ENCODE data around the gene MCM9. TPM values are rescaled to one million over a fixed set of nuclear protein-coding genes. Genes with fewer than 3 reads are reported as not detected.

The MCM9 gene
- total RNA-seq, 1 donor from 2014 or later, result 16.2 TPM

GRCh38 chr6:118894425-118895260 is 40.3 kb downstream of the MCM9 start:
- intact Hi-C loops (cut with micrococcal nuclease), result loop anchor here (1.0 to 5.0 kb wide), 12 partner anchors 14 to 1219 kb away; partner anchors contain the start of genes CEP85L, FAM184A and NUS1

GRCh38 chr6:118893807-118894424 is 41.0 kb downstream of the MCM9 start, which contains the start of gene ASF1A:
ASF1A (plus strand) TSS chr6:118894152; CDS start chr6:118894414, 262 bp downstream.
- intact Hi-C loops (cut with micrococcal nuclease), result loop anchor here (1.0 to 5.0 kb wide), 18 partner anchors 15 to 1346 kb away; partner anchors contain the start of genes CEP85L, FAM184A, GOPC and NUS1

GRCh38 chr6:118893064-118893806 is 41.7 kb downstream of the MCM9 start:
- intact Hi-C loops (cut with micrococcal nuclease), result loop anchor here (1.0 to 5.0 kb wide), 7 partner anchors 48 to 1345 kb away; partner anchors contain the start of gene GOPC

- intact Hi-C loops (cut with micrococcal nuclease), result loop anchor here (2.0 to 5.0 kb wide), 3 partner anchors 328 to 1290 kb away; partner anchors contain the start of gene GOPC
Measured at GRCh38 chr6:118892355-118892991, 42.5 kb downstream of the MCM9 start.

GRCh38 chr6:118890997-118891790 is 43.8 kb downstream of the MCM9 start:
- intact Hi-C loops (cut with micrococcal nuclease), result loop anchor here (1.0 to 5.0 kb wide), 3 partner anchors 8 to 609 kb away; no protein-coding TSS in a partner anchor

- intact Hi-C loops (cut with micrococcal nuclease), result no loop called here
Measured at GRCh38 chr6:118889163-118889562, 45.8 kb downstream of the MCM9 start.

GRCh38 chr6:118886641-118887040 is 48.3 kb downstream of the MCM9 start:
- intact Hi-C loops (cut with micrococcal nuclease), result no loop called here

GRCh38 chr6:118882314-118882905 is 52.5 kb downstream of the MCM9 start:
- intact Hi-C loops (cut with micrococcal nuclease), result no loop called here

- intact Hi-C loops (cut with micrococcal nuclease), result no loop called here
Measured at GRCh38 chr6:118881440-118882313, 53.3 kb downstream of the MCM9 start.

- intact Hi-C loops (cut with micrococcal nuclease), result no loop called here
Measured at GRCh38 chr6:118877806-118878205, 57.2 kb downstream of the MCM9 start.

GRCh38 chr6:118876814-118877213 is 58.1 kb downstream of the MCM9 start:
- intact Hi-C loops (cut with micrococcal nuclease), result no loop called here

- intact Hi-C loops (cut with micrococcal nuclease), result no loop called here
Measured at GRCh38 chr6:118876198-118876597, 58.8 kb downstream of the MCM9 start.

GRCh38 chr6:118875672-118876071 is 59.3 kb downstream of the MCM9 start:
- intact Hi-C loops (cut with micrococcal nuclease), result no loop called here

GRCh38 chr6:118873239-118873638 is 61.7 kb downstream of the MCM9 start:
- intact Hi-C loops (cut with micrococcal nuclease), result no loop called here

- intact Hi-C loops (cut with micrococcal nuclease), result no loop called here
Measured at GRCh38 chr6:118872726-118873125, 62.2 kb downstream of the MCM9 start.

- intact Hi-C loops (cut with micrococcal nuclease), result no loop called here
Measured at GRCh38 chr6:118872318-118872717, 62.6 kb downstream of the MCM9 start.

GRCh38 chr6:118871331-118871730 is 63.6 kb downstream of the MCM9 start:
- intact Hi-C loops (cut with micrococcal nuclease), result no loop called here

- intact Hi-C loops (cut with micrococcal nuclease), result no loop called here
Measured at GRCh38 chr6:118869894-118870589, 64.9 kb downstream of the MCM9 start.
